H1 (cell line): ENCODE measurements around the gene ZNF709. TPM values are rescaled to one million over a fixed set of nuclear protein-coding genes. Genes with fewer than 3 reads are reported as not detected.

Experiments used
- CTCF ChIA-PET: fragments of 300-600 bp; sonication (Branson Sonifier 250); formaldehyde crosslinking; loops from one replicate; lab custom pipeline; 2021; ENCODE audit not compliant: partially characterized antibody; lab: Charles Lee
- POLR2A ChIA-PET: fragments of 300-600 bp; sonication (Branson Sonifier 250); formaldehyde crosslinking; loops from one replicate; lab custom pipeline; 2021; ENCODE audit warnings: inconsistent platforms; ENCODE audit not compliant: partially characterized antibody; lab: Charles Lee
- DNase-seq, 2 experiments: peaks; one replicate each; pipeline versions ENCODE4 v3.0.0 to v3.0.0-alpha.2; 2010 to 2022; ENCODE audit warnings: low spot score in 2 of 2, low read depth in 1 of 2, mixed read lengths in 1 of 2
- FAIRE-seq: peaks from 2 replicates; lab custom pipeline; 2011; peaks lifted over from hg19 to GRCh38; lab: Jason Lieb, UNC
- H2AFZ ChIP-seq: 2 replicates; pipeline ENCODE4 v1.8.1; 2012; ENCODE audit warnings: low read length, inconsistent platforms
- H2AK5ac ChIP-seq: 2 replicates; pipeline ENCODE4 v1.6.1; 2013; ENCODE audit warnings: low read depth, low read length
- H2BK120ac ChIP-seq: replicated peaks from 2 replicates; pipeline ENCODE3; 2013; ENCODE audit warnings: low read depth, low read length, inconsistent platforms
- H2BK12ac ChIP-seq: 2 replicates; pipeline ENCODE4 v1.6.1; 2013; ENCODE audit warnings: low read depth, low read length
- H2BK15ac ChIP-seq: 2 replicates; pipeline ENCODE4 v1.6.1; 2013; ENCODE audit warnings: low read length
- H2BK20ac ChIP-seq: 2 replicates; pipeline ENCODE4 v1.6.1; 2013; ENCODE audit warnings: low read length
- H2BK5ac ChIP-seq: 2 replicates; pipeline ENCODE4 v1.6.1; 2013; ENCODE audit warnings: low read depth, low read length
- H3K14ac ChIP-seq: 2 replicates; pipeline ENCODE4 v1.6.1; 2013; ENCODE audit warnings: inconsistent platforms; ENCODE audit not compliant: insufficient read length
- H3K18ac ChIP-seq: 2 replicates; pipeline ENCODE4 v1.6.1; 2013; ENCODE audit warnings: low read length; ENCODE audit errors: extremely low read depth
- H3K23ac ChIP-seq: 2 replicates; pipeline ENCODE4 v1.6.1; 2013; ENCODE audit warnings: inconsistent platforms; ENCODE audit not compliant: insufficient read length
- H3K23me2 ChIP-seq: 2 replicates; pipeline ENCODE4 v1.6.1; 2013; ENCODE audit warnings: low read depth, low read length
- H3K27ac ChIP-seq: 2 replicates; pipeline ENCODE4 v1.6.1; 2011; ENCODE audit warnings: low read depth, low read length, inconsistent platforms
- H3K27me3 ChIP-seq, 4 experiments: replicated peaks in 1 of 4; 1 replicate in 1 of 4; 2 replicates in 3 of 4; pipeline versions ENCODE4 v1.6.1 to v1.8.1; 2011 to 2013; ENCODE audit warnings: low read length in 3 of 4, mild to moderate bottlenecking in 3 of 4, inconsistent platforms in 2 of 4, mixed read lengths in 2 of 4, moderate library complexity in 1 of 4; ENCODE audit not compliant: control insufficient read depth in 3 of 4, insufficient read depth in 3 of 4; ENCODE audit errors: extremely low read depth in 1 of 4
- H3K36me3 ChIP-seq, 4 experiments: 2 replicates each; pipeline versions ENCODE4 v1.6.1 to v1.8.1; 2011 to 2013; ENCODE audit warnings: mild to moderate bottlenecking in 4 of 4, low read length in 3 of 4, moderate library complexity in 2 of 4, control low read depth in 1 of 4, inconsistent platforms in 1 of 4; ENCODE audit not compliant: insufficient read depth in 4 of 4, control insufficient read depth in 2 of 4
- H3K4ac ChIP-seq: replicated peaks from 2 replicates; pipeline ENCODE3; 2013; ENCODE audit warnings: low read length, low read depth, mixed read lengths, inconsistent platforms; ENCODE audit not compliant: insufficient read length
- H3K4me1 ChIP-seq, 4 experiments: replicated peaks in 1 of 4; 1 replicate in 1 of 4; 2 replicates in 3 of 4; pipeline versions ENCODE4 v1.6.1 to v1.8.1; 2011 to 2013; ENCODE audit warnings: low read length in 3 of 4, inconsistent platforms in 2 of 4, mixed read lengths in 1 of 4; ENCODE audit not compliant: insufficient read depth in 4 of 4, control insufficient read depth in 3 of 4
- H3K4me2 ChIP-seq, 2 experiments: 2 replicates each; pipeline versions ENCODE4 v1.6.1 to v1.8.1; 2011 to 2013; ENCODE audit warnings: low read depth in 2 of 2, low read length in 2 of 2, control low read depth in 1 of 2, inconsistent platforms in 1 of 2, mild to moderate bottlenecking in 1 of 2; ENCODE audit not compliant: insufficient read depth in 1 of 2
- H3K4me3 ChIP-seq, 4 experiments: fragments of 200-600, 300-600 bp in 1 of 4; sonication (generic), shearing (Covaris generic), sonication (Bioruptor Twin) in 1 of 4; 2 replicates each; pipeline versions ENCODE4 v1.5.1 to v1.8.1; 2011 to 2016; ENCODE audit warnings: low read length in 4 of 4, low read depth in 3 of 4, control low read depth in 2 of 4, inconsistent platforms in 2 of 4, mild to moderate bottlenecking in 2 of 4, mixed read lengths in 1 of 4, moderate library complexity in 1 of 4; ENCODE audit not compliant: insufficient read depth in 2 of 4; ENCODE audit errors: extremely low read depth in 1 of 4
- H3K56ac ChIP-seq: replicated peaks from 2 replicates; pipeline ENCODE3; 2013; ENCODE audit warnings: low read depth, mild to moderate bottlenecking, mixed read lengths, low read length, inconsistent platforms; ENCODE audit not compliant: insufficient read length
- H3K79me1 ChIP-seq: 2 replicates; pipeline ENCODE4 v1.6.1; 2013; ENCODE audit warnings: low read depth, low read length, control low read depth
- H3K79me2 ChIP-seq, 2 experiments: 2 replicates each; pipeline versions ENCODE4 v1.6.1 to v1.8.1; 2012 to 2013; ENCODE audit warnings: low read length in 2 of 2, mild to moderate bottlenecking in 2 of 2, inconsistent platforms in 1 of 2; ENCODE audit not compliant: insufficient read depth in 2 of 2, control insufficient read depth in 1 of 2
- H3K9ac ChIP-seq, 4 experiments: replicated peaks in 1 of 4; 1 replicate in 1 of 4; 2 replicates in 3 of 4; pipeline versions ENCODE4 v1.6.1 to v1.8.1; 2011 to 2013; ENCODE audit warnings: low read depth in 3 of 4, low read length in 3 of 4, control low read depth in 2 of 4, mild to moderate bottlenecking in 2 of 4, moderate library complexity in 2 of 4, inconsistent platforms in 1 of 4; ENCODE audit errors: extremely low read depth in 1 of 4
- H3K9me3 ChIP-seq, 2 experiments: 2 replicates each; pipeline versions ENCODE4 v1.6.1 to v1.8.1; 2012 to 2013; ENCODE audit warnings: mild to moderate bottlenecking in 2 of 2, moderate library complexity in 2 of 2, control low read depth in 1 of 2, inconsistent platforms in 1 of 2, low read depth in 1 of 2, low read length in 1 of 2, mixed read lengths in 1 of 2; ENCODE audit not compliant: insufficient read depth in 2 of 2
- H4K20me1 ChIP-seq, 2 experiments: replicated peaks in 1 of 2; 2 replicates each; pipeline versions ENCODE3 to v1.8.1; 2011 to 2013; ENCODE audit warnings: inconsistent platforms in 2 of 2, low read length in 2 of 2, mild to moderate bottlenecking in 1 of 2; ENCODE audit not compliant: insufficient read depth in 2 of 2, control insufficient read depth in 1 of 2
- H4K5ac ChIP-seq: 2 replicates; pipeline ENCODE4 v1.6.1; 2013; ENCODE audit warnings: low read length, low read depth, mixed read lengths, inconsistent platforms; ENCODE audit not compliant: insufficient read length
- H4K8ac ChIP-seq: 2 replicates; pipeline ENCODE4 v1.8.0; 2013; ENCODE audit warnings: mild to moderate bottlenecking, moderate library complexity, low read length, inconsistent platforms; ENCODE audit not compliant: insufficient read depth; ENCODE audit errors: extremely low read depth
- H4K91ac ChIP-seq: replicated peaks from 2 replicates; pipeline ENCODE3; 2013; ENCODE audit warnings: low read length, mixed read lengths, inconsistent platforms; ENCODE audit not compliant: insufficient read length
- CBX5 ChIP-seq: fragments of 300-800, 300-1000 bp; sonication (generic); IDR thresholded peaks from 2 replicates; pipeline ENCODE4 v1.7.1; 2016; ENCODE audit warnings: antibody characterized with exemption, low read length, low read depth
- FOSL1 ChIP-seq: IDR thresholded peaks from 2 replicates; pipeline ENCODE4 v1.6.1; 2011; ENCODE audit warnings: mild to moderate bottlenecking, low read depth, low read length, moderate library complexity; ENCODE audit not compliant: insufficient read depth
- GTF2F1 ChIP-seq: IDR thresholded peaks from 2 replicates; pipeline ENCODE4 v1.6.1; 2012; ENCODE audit warnings: low read depth, low read length, improper control_type of control experiment, borderline replicate concordance
- SIRT6 ChIP-seq: IDR thresholded peaks from one replicate; pipeline ENCODE4 v1.7.1; 2012; ENCODE audit warnings: low read length, inconsistent platforms
- SRF ChIP-seq: IDR thresholded peaks from 2 replicates; pipeline ENCODE4 v1.6.1; 2011; ENCODE audit warnings: mild to moderate bottlenecking, low read depth, low read length, moderate library complexity
- TBP ChIP-seq: IDR thresholded peaks from 2 replicates; pipeline ENCODE4 v1.6.1; 2011; ENCODE audit warnings: low read depth, low read length, improper control_type of control experiment
- WGBS, 2 experiments: shearing (Covaris generic) in 1 of 2; methylation state at CpG; one replicate each; pipeline versions ENCODE4 v1.1.6 to v1.1.7; 2013 to 2015; ENCODE audit warnings: low lambda C conversion rate in 2 of 2, mixed read lengths in 2 of 2, inconsistent platforms in 1 of 2, low coverage in 1 of 2, missing lambda C conversion rate in 1 of 2; ENCODE audit not compliant: insufficient replicate concordance in 2 of 2, insufficient coverage in 1 of 2, insufficient read length in 1 of 2; ENCODE audit errors: extremely low coverage in 1 of 2, missing lambda C conversion rate in 1 of 2; 5-methylcytosine and 5-hydroxymethylcytosine counted together
- polyA plus RNA-seq, 7 experiments: library from polyadenylated mRNA; depleted of rRNA in 3 of 7; stranded (reverse) in 5 of 7; unstranded in 2 of 7; fragments of >200 nt in 5 of 7; fragments of 200-250 nt in 2 of 7; gene quantifications; 1 replicate in 5 of 7; 2 replicates in 1 of 7; 4 replicates in 1 of 7; pipeline versions ENCODE4 v1.2.1 to v1.2.3, GENCODE V29; 2011 to 2013; ENCODE audit warnings: missing spikeins in 2 of 7, mixed read lengths in 2 of 7
- total RNA-seq: library from RNA; stranded (reverse); fragmentation: NEBNext Ultra II Directional; extraction: Animal tissue kit (Norgen Biotek cat#: 25700); gene quantifications from 2 replicates; pipeline ENCODE4 v1.2.1, GENCODE V29; 2021
- TF ChIP-seq, protein P1 (sequence below): IDR thresholded peaks from 2 replicates; pipeline ENCODE4 v1.6.1; 2012; ENCODE audit warnings: inconsistent platforms
- TF ChIP-seq, protein P2 (sequence below): IDR thresholded peaks from 2 replicates; pipeline ENCODE4 v1.6.1; 2012; ENCODE audit warnings: inconsistent platforms

Gene ZNF709
- total and polyA plus RNA-seq, 2 of the 8 experiments (the other 6 are each of a cell fraction or from before 2014, with no cell fraction given), result 1.3 to 2.2 TPM

DNA sequence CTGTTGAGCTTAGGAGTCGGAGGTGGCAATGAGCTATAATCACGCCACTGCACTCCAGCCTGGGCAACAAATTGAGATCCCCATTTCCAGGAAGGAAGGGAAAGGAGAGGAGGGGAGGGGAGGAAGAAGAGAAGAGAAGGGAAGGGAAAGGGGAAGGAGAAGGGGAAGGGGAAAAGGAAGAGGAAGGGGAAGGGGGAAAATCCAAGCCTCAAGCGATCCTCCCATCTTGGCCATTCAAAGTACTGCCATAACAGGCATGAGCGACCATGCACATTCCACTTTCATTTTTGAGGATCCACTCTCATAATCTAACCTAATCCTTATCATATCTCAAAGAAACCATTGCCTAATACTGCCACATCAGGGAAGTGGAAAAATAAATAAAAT lies 58.7 kb downstream of the ZNF709 start:
- Histone ChIP-seq H2BK20ac (no peak overlapping the region), H3K14ac (no peak overlapping the region), H2AFZ (no peak overlapping the region), H3K36me3 (peaks cover 0 to 29% (median 12%) of the 10 kb centered on the region in 4 experiments; a peak in 7 of 8 replicates), H3K4me1 (no peaks in the 10 kb centered on the region), H3K4me3 (no peak overlapping the region), H3K27ac (no peak overlapping the region), H2AK5ac (no peak overlapping the region), H2BK12ac (no peak overlapping the region), H3K79me2 (no peaks in the 10 kb centered on the region), H3K4me2 (no peak overlapping the region), H4K20me1 (no peaks in the 10 kb centered on the region), H3K23ac (no peak overlapping the region), H3K18ac (no peak overlapping the region), H2BK120ac (no peak overlapping the region), H3K56ac (no peak overlapping the region), H4K91ac (no peak overlapping the region), H3K9ac (no peak overlapping the region), H4K8ac (no peak overlapping the region), H2BK5ac (no peak overlapping the region), H3K79me1 (no peaks in the 10 kb centered on the region), H3K27me3 (no peaks in the 10 kb centered on the region), H2BK15ac (no peak overlapping the region), H3K4ac (no peak overlapping the region), H3K23me2 (no peaks in the 10 kb centered on the region), H4K5ac (no peak overlapping the region), H3K9me3 (peaks cover 7 to 9% of the 10 kb centered on the region in 2 experiments; a peak in 3 of 4 replicates)
- TF ChIP-seq, protein P1, sequence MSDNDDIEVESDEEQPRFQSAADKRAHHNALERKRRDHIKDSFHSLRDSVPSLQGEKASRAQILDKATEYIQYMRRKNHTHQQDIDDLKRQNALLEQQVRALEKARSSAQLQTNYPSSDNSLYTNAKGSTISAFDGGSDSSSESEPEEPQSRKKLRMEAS, result no peak
- TF ChIP-seq, protein P2, sequence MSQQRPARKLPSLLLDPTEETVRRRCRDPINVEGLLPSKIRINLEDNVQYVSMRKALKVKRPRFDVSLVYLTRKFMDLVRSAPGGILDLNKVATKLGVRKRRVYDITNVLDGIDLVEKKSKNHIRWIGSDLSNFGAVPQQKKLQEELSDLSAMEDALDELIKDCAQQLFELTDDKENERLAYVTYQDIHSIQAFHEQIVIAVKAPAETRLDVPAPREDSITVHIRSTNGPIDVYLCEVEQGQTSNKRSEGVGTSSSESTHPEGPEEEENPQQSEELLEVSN, result no peak
- TF ChIP-seq FOSL1 (no peak), GTF2F1 (no peak), SIRT6 (no peak), TBP (no peak), CBX5 (no peak), SRF (no peak)
- ChIA-PET POLR2A (interaction anchor here (0.7 to 0.8 kb wide), 2 partner anchors 8 to 120 kb away, joined by 3 read pairs; no protein-coding TSS in a partner anchor), CTCF (interaction anchor here (0.6 to 0.7 kb wide), 2 partner anchors 198 to 1795 kb away, joined by 3 to 4 read pairs; no protein-coding TSS in a partner anchor)
- FAIRE-seq (no peak), DNase-seq (no peak)
- 85% methylated on average over 3 of the region's 4 CpGs; no CpG with 5 or more reads in 1 of the 2 experiments for WGBS, 2 experiments
